GM10266 (cell line): ENCODE measurements around the gene GSS.

Source experiments
- DNase-seq: peaks from one replicate; pipeline ENCODE4 v3.0.0; 2012; ENCODE audit errors: extremely low spot score
- CTCF ChIP-seq: IDR thresholded peaks from 2 replicates; pipeline ENCODE4 v1.5.1; 2012; ENCODE audit warnings: mild to moderate bottlenecking, low read depth; ENCODE audit not compliant: control insufficient read depth, insufficient read depth; ENCODE audit errors: missing control alignments

GSS gene

GRCh38 chr20:34949120-34949519 is 6.5 kb downstream of the GSS start:
- TF ChIP-seq CTCF, result no peak
- DNase-seq, result no peak

GRCh38 chr20:34948030-34948429 is 7.6 kb downstream of the GSS start:
- no peak for TF ChIP-seq CTCF
- no peak for DNase-seq

- DNase-seq, result no peak
- no peak for TF ChIP-seq CTCF
Measured at GRCh38 chr20:34947336-34947735, 8.3 kb downstream of the GSS start.

- DNase-seq, result no peak
- no peak for TF ChIP-seq CTCF
Measured at GRCh38 chr20:34946661-34947060, 8.9 kb downstream of the GSS start.

GRCh38 chr20:34945315-34946077 is 10.1 kb downstream of the GSS start:
- no peak for DNase-seq
- TF ChIP-seq CTCF, result no peak

GRCh38 chr20:34943808-34944567 is 11.6 kb downstream of the GSS start:
- TF ChIP-seq CTCF, result no peak
- no peak for DNase-seq

- DNase-seq, result no peak
- no peak for TF ChIP-seq CTCF
Measured at GRCh38 chr20:34942301-34942700, 13.3 kb downstream of the GSS start.
